Epithelial cell of prostate (primary cell): ENCODE measurements around the gene TICAM2.

Experiments
- DNase-seq: peaks from one replicate; pipeline ENCODE4 v3.0.0-alpha.2; 2011; ENCODE audit warnings: low read depth, low spot score
- H3K27ac ChIP-seq: fragments of 450-650 bp; 2 replicates; pipeline ENCODE4 v1.5.1; 2017; ENCODE audit warnings: mild to moderate bottlenecking

The TICAM2 gene

GRCh38 chr5:115611873-115612272, 9.6 kb upstream of the TICAM2 start:
- no peak for DNase-seq

DNA sequence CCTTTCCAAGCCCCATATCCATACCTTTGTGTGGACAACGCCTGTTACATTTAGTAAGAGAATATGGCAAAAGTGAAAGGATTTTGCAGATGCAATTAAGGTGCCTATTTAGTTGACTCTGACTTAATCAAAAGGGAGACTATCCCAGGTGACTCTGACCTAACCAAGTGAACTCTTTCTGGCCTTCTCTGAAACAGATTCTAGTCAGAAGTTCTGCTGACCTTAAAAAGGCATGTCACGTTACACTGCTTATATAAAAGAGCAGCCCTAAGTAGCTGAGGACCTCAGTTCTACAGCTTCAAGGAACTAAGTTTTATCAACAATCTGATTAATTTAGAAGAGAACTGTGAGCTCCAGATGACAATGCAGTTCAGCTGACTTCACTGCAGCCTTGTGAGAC, 5.7 kb upstream of the TICAM2 start:
- DNase-seq: no peak
- no peak overlapping the region for H3K27ac ChIP-seq

More at GRCh38 chr5:115611873-115612272, 9.6 kb upstream of the TICAM2 start:
- no peak overlapping the region for H3K27ac ChIP-seq

GRCh38 chr5:115605436-115605835, 3.2 kb upstream of the TICAM2 start:
- no peak overlapping the region for H3K27ac ChIP-seq
- DNase-seq: no peak

DNA sequence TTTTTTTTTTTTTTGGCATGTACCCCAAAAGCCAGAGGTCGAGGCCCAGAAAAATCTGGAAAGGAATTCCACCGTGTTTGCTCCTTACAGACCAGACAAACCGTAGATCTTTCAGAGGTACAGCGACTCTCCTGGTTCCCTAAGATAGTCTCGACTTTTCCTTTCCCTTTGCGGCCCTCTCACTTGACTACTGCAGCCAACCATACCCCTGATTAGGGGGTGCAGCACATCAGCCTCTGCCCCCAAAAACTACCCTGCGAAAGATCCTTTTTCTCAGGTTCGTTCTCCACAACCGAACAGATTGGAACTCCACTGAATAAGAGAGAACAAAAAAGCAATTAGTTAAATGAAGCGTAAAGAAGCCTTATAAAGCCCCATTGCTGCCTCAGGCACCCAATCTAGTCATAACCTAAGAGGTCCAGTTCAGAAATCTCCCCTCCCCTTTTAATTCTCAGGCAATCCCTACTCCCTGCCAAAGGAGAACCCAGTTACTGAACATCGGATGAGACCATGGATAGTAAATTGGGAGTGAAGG, 379 bp upstream of the TICAM2 start:
- no peak for DNase-seq
- no peak overlapping the region for H3K27ac ChIP-seq

DNA sequence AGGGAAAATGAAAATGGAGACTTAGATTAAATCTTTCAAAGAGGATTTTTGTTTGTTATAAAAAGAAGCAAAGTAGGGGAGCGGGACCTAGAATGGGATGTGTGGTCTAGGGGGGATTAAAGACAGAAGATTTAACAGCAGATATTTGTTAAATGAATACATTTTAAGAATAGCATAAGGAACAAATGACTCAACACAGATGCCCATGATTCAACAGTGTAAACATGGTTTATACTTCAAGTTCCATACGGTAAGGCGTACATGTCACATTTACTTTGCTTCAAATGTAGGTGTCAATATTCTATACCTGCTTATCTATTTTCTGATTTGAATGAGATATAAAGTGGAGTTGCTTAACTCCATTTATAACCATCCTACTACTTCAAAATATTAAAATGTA, 1.5 kb downstream of the TICAM2 start:
- no peak overlapping the region for H3K27ac ChIP-seq
- no peak for DNase-seq

DNA sequence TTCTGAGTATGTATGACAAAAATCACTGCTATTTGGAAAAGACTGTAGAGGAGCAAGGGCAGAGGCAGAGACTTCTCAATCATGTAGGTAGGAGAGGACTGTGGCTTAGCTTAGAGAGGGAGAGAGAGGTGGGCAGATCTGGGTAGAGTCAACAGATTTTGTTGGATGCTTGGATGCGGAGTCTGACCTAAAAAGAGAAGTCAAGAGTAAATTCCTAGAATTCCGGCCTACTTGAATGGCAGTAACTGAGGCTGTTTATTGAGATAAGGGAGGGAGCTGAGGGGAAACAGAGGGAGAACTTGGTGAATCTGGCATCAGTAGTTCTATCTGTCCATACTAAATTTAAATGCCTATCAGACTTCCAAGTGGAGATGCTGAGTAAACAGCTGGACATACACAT, 2.4 kb downstream of the TICAM2 start:
- H3K27ac ChIP-seq: no peak overlapping the region
- DNase-seq: no peak

- DNase-seq: no peak
- H3K27ac ChIP-seq: no peak overlapping the region
These were observed 2.8 kb downstream of the TICAM2 start for GRCh38 chr5:115599502-115599901.

DNA sequence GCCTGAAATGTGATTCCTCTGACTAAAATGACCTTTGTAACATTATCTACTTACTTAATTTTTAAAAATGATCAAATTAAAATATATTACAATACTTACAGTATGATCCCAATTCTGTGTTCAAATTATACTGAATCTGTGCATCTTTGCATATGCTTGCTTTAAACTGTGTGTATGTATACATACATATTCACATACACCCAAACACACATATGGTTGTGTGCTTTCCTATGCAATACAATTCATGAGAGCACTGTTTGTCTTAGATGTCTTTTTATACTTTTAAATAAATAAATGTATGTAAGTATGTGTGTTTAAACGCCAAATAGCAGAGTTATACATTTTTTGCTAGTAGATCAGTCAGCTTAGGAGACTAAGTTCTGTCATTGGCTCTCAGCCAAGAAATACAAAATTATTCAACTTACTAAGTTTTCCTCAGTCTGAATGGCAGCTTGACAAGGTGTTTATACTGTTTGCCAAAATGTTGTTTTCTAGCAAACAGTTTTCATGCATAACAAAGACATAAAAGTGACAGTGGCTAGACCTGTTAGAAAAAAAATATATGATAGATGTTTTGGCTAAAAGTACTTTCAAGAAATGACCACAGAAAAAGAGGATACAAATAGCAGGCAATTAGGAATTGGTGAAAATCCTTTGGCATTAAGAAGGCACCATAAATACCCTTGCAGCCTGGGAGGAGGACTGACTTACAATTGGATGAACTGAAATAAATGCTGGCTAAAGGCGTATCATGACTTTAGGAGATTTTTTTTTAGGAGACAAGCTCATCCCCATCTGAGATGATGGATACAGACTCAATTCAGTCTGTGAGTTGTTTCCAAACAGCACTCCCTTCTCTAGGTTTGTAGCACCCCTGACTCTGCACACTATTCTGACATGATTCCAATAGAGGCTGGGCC, 7.9 kb downstream of the TICAM2 start:
- no peak for DNase-seq
- no peak overlapping the region for H3K27ac ChIP-seq

- no peak for DNase-seq
These were observed 13.2 kb downstream of the TICAM2 start for GRCh38 chr5:115589043-115589442.

DNA sequence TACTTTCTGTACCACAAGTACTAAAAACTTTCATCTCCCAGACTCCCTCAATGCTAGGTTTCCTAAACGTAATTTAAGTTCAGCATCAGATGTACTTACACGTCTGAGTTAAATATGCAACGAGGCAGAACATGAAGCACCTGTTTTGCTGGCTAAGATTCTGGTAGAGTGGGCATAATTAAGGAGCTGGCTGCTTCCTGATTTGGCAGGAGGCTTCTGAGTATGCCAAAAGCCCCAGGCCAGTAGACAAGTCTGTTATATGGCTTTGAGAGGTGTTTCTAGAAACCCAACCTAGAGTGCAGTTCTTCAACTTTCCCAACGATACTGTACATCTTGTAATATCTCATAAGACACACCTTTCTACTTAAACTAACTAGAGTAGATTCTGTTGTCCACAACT, 13.6 kb downstream of the TICAM2 start:
- no peak overlapping the region for H3K27ac ChIP-seq
- no peak for DNase-seq

More at GRCh38 chr5:115589043-115589442, 13.2 kb downstream of the TICAM2 start:
- no peak overlapping the region for H3K27ac ChIP-seq

DNA sequence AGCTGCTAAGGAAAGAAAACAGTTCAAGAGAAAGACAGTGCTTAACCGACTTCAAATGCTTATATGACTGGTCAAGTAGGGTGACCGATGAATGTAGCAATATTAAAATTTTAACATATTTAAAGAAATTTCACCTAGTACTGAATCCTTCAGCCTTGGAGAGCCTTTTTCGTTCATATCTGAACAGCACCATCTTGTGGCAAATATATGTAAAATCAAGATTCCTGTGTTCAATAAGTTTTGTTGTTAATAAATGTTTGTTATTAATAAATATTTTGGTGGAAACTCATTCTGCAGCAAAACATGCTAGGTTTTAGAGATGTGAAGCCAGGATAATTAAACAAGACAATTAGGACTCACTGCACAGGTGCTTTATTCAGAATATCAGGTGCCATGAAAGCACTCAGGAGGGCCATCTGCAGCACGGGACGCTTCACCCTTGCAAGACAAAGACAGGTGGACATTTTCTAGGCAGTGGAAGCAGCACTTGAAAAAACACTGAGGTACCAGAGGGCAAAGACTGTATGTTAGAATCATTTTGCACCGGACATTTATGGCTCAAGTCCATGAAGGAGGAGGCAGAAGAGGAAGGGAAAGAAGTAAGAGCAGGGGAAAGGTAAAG, 15.6 kb downstream of the TICAM2 start:
- no peak overlapping the region for H3K27ac ChIP-seq
- DNase-seq: no peak

DNA sequence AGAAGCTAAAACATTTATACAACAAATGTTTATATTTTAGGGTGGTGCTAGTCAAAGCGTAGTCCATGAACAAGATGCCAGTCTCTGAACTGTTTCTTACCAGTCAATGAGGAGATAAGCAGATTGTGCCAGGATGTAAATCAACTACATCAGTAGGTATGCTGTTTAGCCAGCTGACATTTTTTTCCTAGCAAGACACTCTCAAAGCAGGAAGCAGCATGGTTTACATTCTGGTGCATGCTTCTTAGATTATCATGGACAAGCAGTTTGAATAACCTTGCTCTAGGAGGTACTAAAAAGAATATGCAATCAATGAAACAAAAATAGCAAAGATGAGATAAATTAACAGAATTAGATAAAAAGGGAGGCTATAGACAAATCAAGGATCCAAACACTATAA, 17.0 kb downstream of the TICAM2 start:
- H3K27ac ChIP-seq: no peak overlapping the region
- DNase-seq: no peak

GRCh38 chr5:115584501-115584900, 17.8 kb downstream of the TICAM2 start:
- no peak overlapping the region for H3K27ac ChIP-seq
- DNase-seq: no peak

DNA sequence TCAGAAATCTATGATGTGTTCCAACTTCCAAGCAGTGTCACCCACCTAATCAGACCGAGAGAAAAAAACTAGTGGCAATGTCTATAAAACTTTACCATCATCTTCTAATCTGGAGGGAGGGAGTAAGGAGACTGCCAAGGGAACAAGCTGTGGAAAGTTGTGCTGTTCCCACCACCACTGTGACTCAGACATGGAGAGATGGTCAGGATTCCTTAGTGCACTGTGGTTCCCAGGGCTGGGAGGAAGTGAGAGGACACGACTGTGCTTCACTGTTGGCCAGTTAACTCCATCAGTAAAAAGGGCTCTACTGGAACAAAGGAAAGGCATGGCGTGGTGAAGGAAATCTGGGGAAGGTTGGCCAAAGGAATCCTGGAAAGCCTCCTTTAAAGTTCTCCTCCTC, 18.8 kb downstream of the TICAM2 start:
- no peak overlapping the region for H3K27ac ChIP-seq
- no peak for DNase-seq

DNA sequence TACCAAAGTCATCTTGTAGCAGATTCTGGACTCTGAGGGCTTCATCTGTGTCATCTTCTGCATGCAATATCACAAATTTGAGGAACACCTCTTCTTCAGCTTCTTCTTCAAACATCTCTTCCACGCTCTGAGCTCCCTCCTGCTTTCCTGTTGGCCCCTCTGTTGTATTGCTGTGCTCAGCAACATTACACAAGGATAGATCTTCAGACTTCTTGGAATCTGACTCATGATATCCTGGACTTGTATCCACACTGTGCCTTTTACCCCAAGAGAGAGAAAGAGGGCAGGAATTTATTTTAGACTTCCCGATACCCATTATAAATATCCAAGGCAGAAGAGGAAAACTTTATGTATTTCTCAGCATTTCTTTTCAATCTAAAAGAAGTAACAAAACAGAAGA, 21.3 kb downstream of the TICAM2 start:
- H3K27ac ChIP-seq: no peak overlapping the region
- DNase-seq: no peak

DNA sequence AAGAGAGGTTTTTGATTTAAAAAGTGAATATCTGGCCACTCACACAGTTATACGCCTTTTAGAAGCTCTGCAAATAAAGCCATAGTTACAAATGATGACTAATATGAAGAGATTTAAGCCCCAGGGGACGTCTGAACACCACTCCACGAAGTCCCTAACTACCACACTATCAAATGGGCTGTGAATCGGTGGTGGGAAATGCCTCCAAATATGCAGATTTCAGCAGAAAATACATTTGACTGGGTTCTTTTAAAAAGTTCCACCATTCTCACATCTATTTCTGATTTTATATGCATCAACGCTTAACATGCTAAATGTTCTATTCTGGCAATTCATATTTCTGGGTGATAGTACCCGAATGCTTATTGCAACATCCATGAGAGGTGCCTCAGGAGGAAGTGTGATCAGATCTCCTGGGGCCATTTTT, 22.5 kb downstream of the TICAM2 start:
- no peak overlapping the region for H3K27ac ChIP-seq
- DNase-seq: no peak

GRCh38 chr5:115579216-115579615, 23.1 kb downstream of the TICAM2 start:
- no peak for DNase-seq

DNA sequence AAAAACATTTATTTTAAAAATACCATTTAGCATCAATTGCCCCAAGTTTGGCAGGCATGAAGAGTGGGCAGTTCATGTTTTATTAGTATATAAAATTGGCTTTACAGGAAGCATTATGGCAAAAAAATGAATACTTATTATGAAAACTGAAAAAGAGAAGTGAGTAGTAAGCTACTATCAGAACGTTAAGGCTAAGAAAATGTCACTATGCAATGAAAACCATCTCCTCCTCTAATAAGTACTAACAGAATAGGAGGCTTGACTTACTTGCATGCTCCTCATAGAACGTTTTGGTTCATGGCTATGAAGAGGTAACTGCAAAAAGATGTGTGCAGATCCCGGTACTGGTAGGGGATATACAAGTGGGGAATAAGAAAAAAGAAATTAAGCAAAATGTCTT, 23.6 kb downstream of the TICAM2 start:
- DNase-seq: no peak
- no peak overlapping the region for H3K27ac ChIP-seq

More at GRCh38 chr5:115579216-115579615, 23.1 kb downstream of the TICAM2 start:
- no peak overlapping the region for H3K27ac ChIP-seq

GRCh38 chr5:115577741-115578140, 24.5 kb downstream of the TICAM2 start:
- DNase-seq: no peak
- no peak overlapping the region for H3K27ac ChIP-seq

GRCh38 chr5:115577329-115577728, 24.9 kb downstream of the TICAM2 start:
- no peak for DNase-seq
- no peak overlapping the region for H3K27ac ChIP-seq
